GM10266 (cell line): Measurements from ENCODE around the gene HADH.

ENCODE experiments used
- DNase-seq: peaks from one replicate; pipeline ENCODE4 v3.0.0; 2012; ENCODE audit errors: extremely low spot score
- TF ChIP-seq, protein P1 (sequence below): IDR thresholded peaks from 2 replicates; pipeline ENCODE4 v1.5.1; 2012; ENCODE audit warnings: mild to moderate bottlenecking, low read depth; ENCODE audit not compliant: control insufficient read depth, insufficient read depth; ENCODE audit errors: missing control alignments

Gene HADH

DNA sequence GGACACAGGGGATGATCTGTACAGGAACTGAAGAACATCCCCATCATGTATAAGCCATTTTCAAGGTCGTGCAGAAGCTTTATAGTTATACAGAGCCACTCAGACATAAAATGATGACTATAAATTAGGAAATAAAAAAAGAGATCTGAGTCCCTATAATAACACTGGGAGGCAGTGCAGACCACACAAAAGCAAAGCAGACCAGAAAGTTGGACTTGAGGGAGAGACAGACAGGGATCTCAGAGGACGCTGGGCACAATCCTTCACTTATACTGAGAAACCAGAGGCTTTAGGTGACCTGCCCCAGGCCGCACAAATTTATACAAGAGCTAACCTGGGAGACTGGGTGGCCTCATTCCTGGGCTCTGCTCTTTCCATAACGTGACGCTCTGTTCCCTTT is 70.5 kb downstream of the HADH start:
- TF ChIP-seq, protein P1, sequence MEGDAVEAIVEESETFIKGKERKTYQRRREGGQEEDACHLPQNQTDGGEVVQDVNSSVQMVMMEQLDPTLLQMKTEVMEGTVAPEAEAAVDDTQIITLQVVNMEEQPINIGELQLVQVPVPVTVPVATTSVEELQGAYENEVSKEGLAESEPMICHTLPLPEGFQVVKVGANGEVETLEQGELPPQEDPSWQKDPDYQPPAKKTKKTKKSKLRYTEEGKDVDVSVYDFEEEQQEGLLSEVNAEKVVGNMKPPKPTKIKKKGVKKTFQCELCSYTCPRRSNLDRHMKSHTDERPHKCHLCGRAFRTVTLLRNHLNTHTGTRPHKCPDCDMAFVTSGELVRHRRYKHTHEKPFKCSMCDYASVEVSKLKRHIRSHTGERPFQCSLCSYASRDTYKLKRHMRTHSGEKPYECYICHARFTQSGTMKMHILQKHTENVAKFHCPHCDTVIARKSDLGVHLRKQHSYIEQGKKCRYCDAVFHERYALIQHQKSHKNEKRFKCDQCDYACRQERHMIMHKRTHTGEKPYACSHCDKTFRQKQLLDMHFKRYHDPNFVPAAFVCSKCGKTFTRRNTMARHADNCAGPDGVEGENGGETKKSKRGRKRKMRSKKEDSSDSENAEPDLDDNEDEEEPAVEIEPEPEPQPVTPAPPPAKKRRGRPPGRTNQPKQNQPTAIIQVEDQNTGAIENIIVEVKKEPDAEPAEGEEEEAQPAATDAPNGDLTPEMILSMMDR: no peak
- no peak for DNase-seq

DNA sequence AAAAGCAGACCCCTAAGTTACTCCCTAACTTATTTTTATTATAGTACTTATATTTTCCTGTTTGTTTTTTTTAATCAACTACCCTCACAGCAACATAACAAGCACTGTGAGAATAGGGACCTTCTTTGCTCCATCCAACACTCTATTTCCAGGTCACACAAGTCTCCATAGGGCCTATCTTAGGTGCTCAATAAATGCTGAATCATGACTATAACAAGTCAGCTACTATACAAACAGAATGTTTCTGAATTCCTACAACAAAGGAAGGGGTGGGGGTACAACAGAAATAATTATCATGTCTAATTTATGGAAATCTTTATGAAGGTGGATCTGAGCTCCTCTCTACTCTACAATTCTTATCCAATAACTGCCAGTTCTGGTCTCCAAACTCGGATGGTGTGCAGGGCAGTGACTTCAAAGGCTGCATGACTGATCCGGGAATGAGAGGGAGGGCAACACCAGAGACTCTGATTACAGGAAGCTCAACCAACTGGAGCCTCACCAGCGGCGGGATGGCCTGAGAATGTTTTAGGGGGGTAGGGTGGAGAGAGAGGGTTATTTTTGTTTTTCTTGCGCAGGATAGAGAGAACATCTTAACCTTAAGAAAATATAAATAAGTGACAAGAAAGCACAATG is 71.1 kb downstream of the HADH start:
- TF ChIP-seq, protein P1: no peak
- no peak for DNase-seq

DNA sequence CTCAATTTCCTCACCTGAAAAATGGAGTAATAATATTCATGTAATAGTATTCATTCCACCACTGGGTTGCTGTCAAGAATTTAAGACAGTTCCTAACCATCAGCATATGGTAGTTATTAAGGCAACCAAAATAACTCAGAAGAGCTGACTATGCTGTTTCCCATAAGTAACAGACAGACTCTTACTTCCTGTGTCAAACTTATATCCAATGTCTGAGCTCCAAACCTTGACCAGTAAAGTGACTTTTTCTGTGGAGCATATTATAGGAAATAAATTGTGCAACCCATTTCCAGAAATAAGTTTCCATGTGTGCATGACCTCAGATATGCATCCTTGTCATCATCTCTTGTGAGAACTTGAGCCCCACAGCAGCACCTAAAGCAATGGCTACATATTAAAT is 78.8 kb downstream of the HADH start:
- TF ChIP-seq, protein P1: no peak
- no peak for DNase-seq

DNA sequence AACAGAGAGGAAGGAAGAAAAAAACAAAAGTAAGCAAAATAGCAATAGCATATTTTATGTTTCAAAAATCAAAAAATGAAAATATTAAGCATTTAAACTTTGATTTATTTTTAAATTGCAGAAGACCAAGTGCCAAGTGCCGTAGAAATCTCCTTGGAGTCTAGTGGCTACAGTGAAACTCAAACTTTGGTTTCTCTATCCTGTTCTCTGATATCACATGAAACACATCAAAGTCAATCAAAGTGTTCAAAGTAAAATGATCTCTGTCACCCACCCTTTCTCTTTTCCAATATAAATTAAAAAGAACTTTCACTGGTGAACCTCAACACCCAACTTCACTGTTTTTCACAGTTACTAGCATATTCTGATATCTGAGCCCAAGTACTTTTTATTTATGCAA is 81.1 kb downstream of the HADH start:
- no peak for DNase-seq
- TF ChIP-seq, protein P1: no peak

DNA sequence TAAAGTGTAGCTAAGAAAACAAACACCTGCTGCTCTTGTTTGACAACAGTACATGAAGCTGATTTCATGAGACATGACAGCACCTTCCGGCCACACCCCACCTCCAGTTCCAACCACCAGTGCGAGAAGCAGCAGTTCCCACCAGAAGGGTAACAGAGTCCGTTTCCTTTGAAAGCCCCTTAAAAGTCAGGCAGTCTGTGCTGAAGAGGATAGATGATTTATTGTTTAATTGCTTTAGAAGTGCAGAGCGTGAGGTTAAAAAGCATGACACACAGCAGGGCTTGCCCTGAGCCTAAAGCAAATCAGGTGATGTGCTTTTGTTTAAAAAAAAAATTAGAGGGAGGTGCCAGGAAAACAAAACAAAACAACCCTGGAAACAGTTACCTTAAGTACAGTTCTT is 82.6 kb downstream of the HADH start:
- DNase-seq: no peak
- TF ChIP-seq, protein P1: no peak

DNA sequence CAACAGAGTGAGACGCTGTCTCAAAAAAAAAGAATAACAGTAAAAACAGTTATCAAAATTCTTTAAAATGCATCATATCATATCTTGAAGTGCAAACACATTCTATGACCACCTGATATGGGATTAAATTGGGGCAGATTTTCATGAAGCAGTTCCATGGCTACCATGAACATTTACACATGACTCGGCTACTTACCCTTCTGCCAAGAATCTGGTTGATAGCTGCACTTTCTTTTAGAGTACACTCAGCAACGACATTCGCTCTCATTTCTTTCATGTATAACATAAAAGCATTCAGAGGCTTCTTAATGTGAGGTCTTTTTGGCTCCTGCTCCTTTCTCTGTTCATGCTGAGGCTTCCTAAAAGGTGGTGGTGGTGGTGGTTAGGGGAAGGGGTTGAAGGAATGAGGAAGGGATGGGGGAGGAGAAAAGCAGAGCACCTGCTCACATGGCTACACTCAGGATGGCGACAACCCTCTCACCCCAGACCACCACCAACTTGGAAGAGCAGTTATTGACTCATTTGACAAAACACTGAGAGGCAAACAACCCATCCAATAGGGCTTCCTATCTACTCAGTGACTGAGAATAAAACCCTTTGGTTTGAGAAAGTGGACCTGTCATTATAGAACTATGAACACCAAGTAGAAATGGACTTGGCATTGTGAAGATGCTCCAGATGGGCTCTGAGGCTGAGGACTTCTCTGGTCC is 88.5 kb downstream of the HADH start:
- TF ChIP-seq, protein P1: no peak
- DNase-seq: no peak

DNA sequence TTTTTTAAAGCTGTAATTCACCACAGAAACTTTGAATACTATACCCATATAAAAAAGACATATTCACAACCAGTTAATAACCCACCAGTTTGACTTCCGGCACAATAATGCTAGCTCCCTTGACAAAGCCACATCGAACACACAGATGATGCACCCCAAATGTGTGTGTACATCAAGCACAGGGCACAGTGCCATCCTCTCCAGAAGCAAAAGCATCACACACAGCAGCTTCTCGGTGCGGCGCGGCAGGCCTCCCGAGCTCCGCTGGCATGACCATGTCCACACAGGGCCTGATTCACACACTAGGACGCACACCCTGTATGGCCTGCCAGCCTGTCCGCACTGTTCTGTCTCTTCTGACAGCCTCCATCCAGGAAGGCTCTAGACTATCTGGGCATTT is 91.1 kb downstream of the HADH start:
- TF ChIP-seq, protein P1: no peak
- DNase-seq: no peak
